Measurements from ENCODE around the gene SLC22A1. TPM values are rescaled to one million over a fixed set of nuclear protein-coding genes. Genes with fewer than 3 reads are reported as not detected.

Gene SLC22A1
- polyA plus RNA-seq, 1 donor from 2014 or later = 0.71 TPM

- Histone ChIP-seq H3K79me2 (replicated peaks; ENCODE audit: insufficient read depth, low read length) (no peaks in the 10 kb centered on the region), H3K9me3 (ENCODE audit: low read length) (no peaks in the 10 kb centered on the region), H3K4me3 (ENCODE audit: low read length) (no peak overlapping the region), H3K9ac (ENCODE audit: low read length) (no peak overlapping the region), H4K20me1 (ENCODE audit: insufficient read depth) (no peaks in the 10 kb centered on the region), H3F3A (ENCODE audit: insufficient read depth, low read length, poor library complexity, severe bottlenecking) (no peaks in the 10 kb centered on the region), H2AFZ (ENCODE audit: low read depth, low read length) (no peak overlapping the region), H3K4me2 (ENCODE audit: low read length) (no peak overlapping the region), H3K36me3 (ENCODE audit: insufficient read depth, low read length) (no peaks in the 10 kb centered on the region), H3K27me3 (ENCODE audit: insufficient read depth, low read depth, low read length) (no peaks in the 10 kb centered on the region), H3K9me2 (ENCODE audit: insufficient read depth, low read length) (no peaks in the 10 kb centered on the region), H3K27ac (ENCODE audit: low read length) (no peak overlapping the region)
- TF ChIP-seq RAD21 (conservative IDR thresholded peaks at IDR 0.05) (no peak), EZH2 (IDR thresholded peaks at IDR 0.05; ENCODE audit: borderline replicate concordance, insufficient read depth, low read length, poor library complexity, severe bottlenecking) (no peak), EP300 (conservative IDR thresholded peaks at IDR 0.05; ENCODE audit: poor library complexity, severe bottlenecking) (no peak), TAF1 (IDR thresholded peaks at IDR 0.05; ENCODE audit: low read depth) (no peak), MXI1 (conservative IDR thresholded peaks at IDR 0.05; ENCODE audit: poor library complexity, severe bottlenecking) (no peak), POLR2AphosphoS5 (IDR thresholded peaks at IDR 0.05) (no peak)
- TF ChIP-seq, protein P1, sequence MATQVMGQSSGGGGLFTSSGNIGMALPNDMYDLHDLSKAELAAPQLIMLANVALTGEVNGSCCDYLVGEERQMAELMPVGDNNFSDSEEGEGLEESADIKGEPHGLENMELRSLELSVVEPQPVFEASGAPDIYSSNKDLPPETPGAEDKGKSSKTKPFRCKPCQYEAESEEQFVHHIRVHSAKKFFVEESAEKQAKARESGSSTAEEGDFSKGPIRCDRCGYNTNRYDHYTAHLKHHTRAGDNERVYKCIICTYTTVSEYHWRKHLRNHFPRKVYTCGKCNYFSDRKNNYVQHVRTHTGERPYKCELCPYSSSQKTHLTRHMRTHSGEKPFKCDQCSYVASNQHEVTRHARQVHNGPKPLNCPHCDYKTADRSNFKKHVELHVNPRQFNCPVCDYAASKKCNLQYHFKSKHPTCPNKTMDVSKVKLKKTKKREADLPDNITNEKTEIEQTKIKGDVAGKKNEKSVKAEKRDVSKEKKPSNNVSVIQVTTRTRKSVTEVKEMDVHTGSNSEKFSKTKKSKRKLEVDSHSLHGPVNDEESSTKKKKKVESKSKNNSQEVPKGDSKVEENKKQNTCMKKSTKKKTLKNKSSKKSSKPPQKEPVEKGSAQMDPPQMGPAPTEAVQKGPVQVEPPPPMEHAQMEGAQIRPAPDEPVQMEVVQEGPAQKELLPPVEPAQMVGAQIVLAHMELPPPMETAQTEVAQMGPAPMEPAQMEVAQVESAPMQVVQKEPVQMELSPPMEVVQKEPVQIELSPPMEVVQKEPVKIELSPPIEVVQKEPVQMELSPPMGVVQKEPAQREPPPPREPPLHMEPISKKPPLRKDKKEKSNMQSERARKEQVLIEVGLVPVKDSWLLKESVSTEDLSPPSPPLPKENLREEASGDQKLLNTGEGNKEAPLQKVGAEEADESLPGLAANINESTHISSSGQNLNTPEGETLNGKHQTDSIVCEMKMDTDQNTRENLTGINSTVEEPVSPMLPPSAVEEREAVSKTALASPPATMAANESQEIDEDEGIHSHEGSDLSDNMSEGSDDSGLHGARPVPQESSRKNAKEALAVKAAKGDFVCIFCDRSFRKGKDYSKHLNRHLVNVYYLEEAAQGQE (IDR thresholded peaks at IDR 0.05; ENCODE audit: borderline replicate concordance) = no peak
These were observed 69.4 kb downstream of the SLC22A1 start for GRCh38 chr6:160190973-160191372.

DNA sequence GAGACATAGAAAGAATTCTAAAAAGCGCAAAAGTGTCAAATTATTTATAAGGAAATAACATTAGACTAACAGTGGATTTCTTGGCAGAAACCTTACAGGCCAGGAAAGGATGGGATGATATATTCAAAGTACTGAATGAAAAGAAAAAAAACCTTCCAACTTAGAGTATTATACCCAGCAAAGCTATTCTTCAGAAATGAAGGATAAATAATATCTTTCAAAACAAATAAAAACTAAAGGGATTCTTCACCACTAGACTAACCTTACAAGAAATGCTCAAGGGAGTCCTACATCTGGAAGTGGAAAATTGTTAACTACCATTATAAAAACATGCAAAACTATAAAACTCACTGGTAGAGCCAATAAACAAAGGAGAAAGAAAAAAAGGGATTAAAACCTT is 71.2 kb downstream of the SLC22A1 start:
- Histone ChIP-seq H3K9me3 (ENCODE audit: low read length) (no peaks in the 10 kb centered on the region), H3K9me2 (ENCODE audit: insufficient read depth, low read length) (no peaks in the 10 kb centered on the region), H4K20me1 (ENCODE audit: insufficient read depth) (no peaks in the 10 kb centered on the region), H3K27me3 (ENCODE audit: insufficient read depth, low read depth, low read length) (no peaks in the 10 kb centered on the region), H3K4me2 (ENCODE audit: low read length) (no peak overlapping the region), H3K4me3 (ENCODE audit: low read length) (no peak overlapping the region), H3K9ac (ENCODE audit: low read length) (no peak overlapping the region), H3K79me2 (replicated peaks; ENCODE audit: insufficient read depth, low read length) (no peaks in the 10 kb centered on the region), H3K27ac (ENCODE audit: low read length) (no peak overlapping the region), H2AFZ (ENCODE audit: low read depth, low read length) (no peak overlapping the region), H3K36me3 (ENCODE audit: insufficient read depth, low read length) (no peaks in the 10 kb centered on the region), H3F3A (ENCODE audit: insufficient read depth, low read length, poor library complexity, severe bottlenecking) (no peaks in the 10 kb centered on the region)
- TF ChIP-seq, protein P1 (IDR thresholded peaks at IDR 0.05; ENCODE audit: borderline replicate concordance) = no peak
- no peak for TF ChIP-seq POLR2AphosphoS5 (IDR thresholded peaks at IDR 0.05)
- no peak for TF ChIP-seq TAF1 (IDR thresholded peaks at IDR 0.05; ENCODE audit: low read depth)
- TF ChIP-seq MXI1 (conservative IDR thresholded peaks at IDR 0.05; ENCODE audit: poor library complexity, severe bottlenecking) = no peak
- no peak for TF ChIP-seq RAD21 (conservative IDR thresholded peaks at IDR 0.05)
- TF ChIP-seq CTCF (IDR thresholded peaks at IDR 0.05; ENCODE audit: poor library complexity, severe bottlenecking) = no peak
- TF ChIP-seq EZH2 (IDR thresholded peaks at IDR 0.05; ENCODE audit: borderline replicate concordance, insufficient read depth, low read length, poor library complexity, severe bottlenecking) = no peak
- no peak for TF ChIP-seq EP300 (conservative IDR thresholded peaks at IDR 0.05; ENCODE audit: poor library complexity, severe bottlenecking)
- TF ChIP-seq SMC3 (conservative IDR thresholded peaks at IDR 0.05; ENCODE audit: poor library complexity) = no peak
